ENCODE data around the gene TTLL9.
"Not testable (repeated sequence)": the region's sequence is repeated elsewhere in the genome, so short reads cannot be mapped to it uniquely, and the experiment has no call there.

The TTLL9 gene

DNA sequence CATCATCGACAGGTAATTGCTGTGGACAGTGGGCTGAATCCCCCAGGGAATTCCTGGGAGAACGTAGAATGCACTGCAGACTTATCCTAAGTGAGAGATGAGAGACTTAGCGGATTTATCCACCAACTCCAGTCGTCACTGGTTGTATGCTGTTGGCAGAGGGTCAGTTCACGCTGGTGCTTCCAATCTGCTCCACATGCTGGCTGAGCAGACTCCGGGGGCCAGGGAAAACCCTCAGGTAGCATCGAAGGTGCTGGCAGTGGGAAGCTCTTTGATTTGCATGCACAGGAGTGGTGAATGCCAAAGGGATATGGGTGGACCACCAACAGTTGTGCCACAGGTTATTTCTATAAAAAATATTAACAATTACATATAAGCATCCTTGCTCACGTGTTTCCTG lies 20.2 kb downstream of the TTLL9 start:
- no peak for DNase-seq

GRCh38 chr20:31894980-31895675 lies 24.7 kb downstream of the TTLL9 start:
- DNase-seq = no peak

- DNase-seq = no peak
Observed at GRCh38 chr20:31896049-31896448, 25.6 kb downstream of the TTLL9 start.

DNA sequence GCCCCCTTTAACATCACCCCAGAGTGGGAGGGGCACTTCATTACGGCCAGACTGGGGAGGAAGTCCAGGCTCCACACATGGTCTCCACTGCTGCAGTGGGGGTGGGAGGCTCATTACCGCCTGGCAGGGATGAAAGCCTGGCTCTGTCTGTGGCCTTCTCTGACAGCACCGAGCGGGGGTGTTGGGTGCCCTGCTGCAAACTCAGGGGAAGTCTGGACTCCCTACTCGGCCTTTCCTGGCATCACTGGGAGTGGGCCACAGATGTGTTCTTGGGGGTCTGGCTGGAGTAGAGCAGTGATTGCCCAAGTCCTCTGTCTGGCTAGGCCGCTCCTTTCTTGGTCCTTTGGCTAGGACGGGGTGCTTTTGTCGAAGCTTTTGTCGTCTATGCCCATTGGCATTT lies 27.1 kb downstream of the TTLL9 start:
- DNase-seq = no peak

DNA sequence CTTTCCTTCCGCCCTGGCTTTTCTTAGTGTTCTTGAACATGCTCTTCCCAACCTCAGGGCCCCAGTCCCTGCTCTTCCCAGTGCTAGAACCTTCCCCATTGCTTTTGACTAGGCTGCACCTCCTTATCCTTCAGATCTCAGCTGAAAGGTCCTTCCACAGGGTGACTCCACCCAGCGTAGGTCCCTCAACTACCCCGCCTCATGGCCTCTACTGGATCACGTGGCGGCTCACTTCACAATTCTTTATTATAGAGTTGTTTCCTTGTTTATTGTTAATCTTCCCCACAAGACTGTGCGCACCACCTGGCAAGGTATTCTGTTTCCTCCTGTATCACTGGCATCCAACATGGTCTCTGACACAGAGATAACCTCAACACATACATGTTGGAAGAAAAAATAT lies 31.2 kb downstream of the TTLL9 start:
- DNase-seq = no peak

- DNase-seq = no peak
Observed at GRCh38 chr20:31903627-31904386, 33.4 kb downstream of the TTLL9 start.

DNA sequence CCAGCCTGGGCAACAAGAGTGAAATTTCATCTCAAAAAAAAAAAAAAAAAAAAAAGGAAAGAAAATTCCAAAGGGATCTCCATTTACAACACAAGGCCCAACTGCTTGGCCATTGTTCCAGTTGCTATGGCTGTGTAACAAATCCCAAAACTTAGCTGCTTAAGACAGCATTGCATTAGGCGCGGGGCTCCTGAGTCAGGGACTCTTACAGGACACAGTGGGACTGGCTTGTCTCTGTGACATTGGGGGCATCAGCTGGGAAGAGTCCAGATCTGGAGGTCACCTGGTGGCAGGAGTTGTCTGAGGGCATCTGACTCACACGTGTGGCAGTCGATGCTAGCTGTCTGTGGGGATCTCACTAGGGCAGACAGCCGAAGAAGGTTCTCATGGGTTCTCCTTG lies 35.6 kb downstream of the TTLL9 start:
- no peak for DNase-seq

GRCh38 chr20:31907046-31907445 lies 36.6 kb downstream of the TTLL9 start:
- DNase-seq = no peak

DNA sequence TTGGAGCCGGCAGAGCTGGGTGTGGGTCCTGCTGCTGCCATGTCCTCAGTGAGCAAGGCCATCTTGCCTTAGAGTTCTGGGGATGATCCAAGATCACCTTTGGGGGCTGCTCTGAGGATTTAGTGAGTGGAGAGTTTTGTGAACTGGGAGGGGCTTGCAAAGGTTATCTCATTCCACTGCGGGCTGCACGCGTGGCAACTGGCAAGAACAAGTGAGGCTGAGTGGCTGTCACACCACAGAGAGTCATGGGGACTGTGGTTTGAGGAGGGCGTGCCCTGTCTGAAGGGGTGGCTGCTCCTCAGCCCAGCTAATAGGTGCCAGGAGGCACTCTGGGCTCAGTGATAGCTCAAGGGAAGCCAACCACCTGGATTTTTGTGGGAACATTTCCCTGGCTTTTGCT lies 37.6 kb downstream of the TTLL9 start:
- DNase-seq = no peak

- DNase-seq = no peak
Observed at GRCh38 chr20:31908424-31908823, 38.0 kb downstream of the TTLL9 start.

GRCh38 chr20:31909253-31910070 lies 39.0 kb downstream of the TTLL9 start:
- no peak for DNase-seq

- no peak for DNase-seq
Observed at GRCh38 chr20:31910071-31910803, 39.8 kb downstream of the TTLL9 start.

DNA sequence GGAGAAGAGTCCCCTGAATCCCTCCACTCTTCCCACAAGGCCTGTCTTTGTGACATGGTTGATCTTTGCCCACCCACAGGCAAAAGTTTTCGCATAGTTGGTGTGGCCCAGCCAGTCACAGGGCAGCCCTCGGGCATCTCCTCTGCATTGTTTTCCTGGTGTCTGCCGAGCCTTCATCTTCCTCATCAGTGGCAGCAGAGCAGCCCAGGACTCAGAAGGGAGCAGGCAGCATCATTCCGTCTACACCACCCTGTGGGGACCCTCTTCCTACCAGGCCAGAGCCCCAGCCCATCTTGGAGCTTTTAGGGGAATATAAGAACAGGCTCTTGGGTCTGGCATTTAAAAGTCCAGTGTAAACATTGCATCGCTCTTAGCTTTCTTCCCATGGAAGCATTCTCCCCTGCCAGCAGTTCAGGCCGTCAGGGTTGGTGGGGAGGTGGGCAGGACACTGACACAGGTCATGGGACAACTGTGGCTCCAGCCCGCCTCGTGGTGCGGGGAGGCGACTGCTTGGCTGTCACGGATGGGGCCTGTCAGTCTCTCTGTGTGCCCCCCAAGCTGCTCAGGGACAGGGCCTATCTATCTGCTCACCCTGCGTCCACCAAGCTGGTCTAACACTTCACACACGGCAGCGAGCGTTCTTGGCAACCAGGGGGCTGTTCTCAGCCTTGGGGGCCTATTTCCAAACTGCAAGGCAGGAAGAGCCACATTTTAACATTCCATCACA lies 43.2 kb downstream of the TTLL9 start:
- DNase-seq = no peak

- DNase-seq = no peak
Observed at GRCh38 chr20:31914170-31914569, 43.7 kb downstream of the TTLL9 start.

- no peak for DNase-seq
Observed at GRCh38 chr20:31915491-31916280, 45.3 kb downstream of the TTLL9 start.

DNA sequence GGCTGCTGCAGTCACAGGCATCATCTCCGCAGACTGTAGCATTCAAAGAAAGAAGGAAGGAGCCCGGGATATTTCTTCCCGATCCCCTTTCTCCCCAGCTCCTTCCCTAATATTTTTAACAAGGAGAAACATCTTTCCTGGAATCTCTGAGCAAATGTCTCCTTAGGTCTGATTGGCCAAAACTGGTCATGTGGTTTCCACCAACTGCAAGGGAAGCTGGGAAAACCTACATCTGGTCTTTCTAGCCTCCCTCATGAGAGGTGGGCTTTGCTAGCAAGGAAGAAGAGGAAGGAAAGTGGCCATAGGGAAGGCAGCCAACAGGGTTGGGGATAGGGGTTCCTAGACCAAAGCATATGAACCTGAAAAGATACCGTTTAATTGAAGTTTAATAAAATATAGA lies 46.3 kb downstream of the TTLL9 start:
- no peak for DNase-seq

DNA sequence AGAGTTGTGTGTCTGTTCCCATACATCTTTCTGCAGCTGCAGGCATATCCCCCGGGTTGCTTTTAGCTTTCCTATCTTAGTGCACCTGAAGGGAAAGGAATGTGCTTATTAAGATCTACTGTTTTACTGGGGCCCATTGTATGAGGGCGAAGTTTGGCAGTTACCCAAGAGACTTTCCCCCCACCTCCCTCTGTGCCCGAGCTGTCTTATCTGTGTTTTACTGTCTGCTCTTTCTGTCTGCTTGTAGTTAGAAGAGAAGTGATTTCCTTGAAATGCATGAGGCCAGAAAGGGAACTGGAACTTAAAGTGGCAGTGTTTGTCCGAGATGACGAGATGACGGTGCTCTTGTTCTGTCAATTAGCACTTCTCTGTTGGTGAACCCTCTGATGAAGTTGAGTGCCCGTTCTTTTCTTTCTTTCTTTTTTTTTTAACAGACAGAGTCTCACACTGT lies 47.6 kb downstream of the TTLL9 start:
- not testable (repeated sequence) for DNase-seq

DNA sequence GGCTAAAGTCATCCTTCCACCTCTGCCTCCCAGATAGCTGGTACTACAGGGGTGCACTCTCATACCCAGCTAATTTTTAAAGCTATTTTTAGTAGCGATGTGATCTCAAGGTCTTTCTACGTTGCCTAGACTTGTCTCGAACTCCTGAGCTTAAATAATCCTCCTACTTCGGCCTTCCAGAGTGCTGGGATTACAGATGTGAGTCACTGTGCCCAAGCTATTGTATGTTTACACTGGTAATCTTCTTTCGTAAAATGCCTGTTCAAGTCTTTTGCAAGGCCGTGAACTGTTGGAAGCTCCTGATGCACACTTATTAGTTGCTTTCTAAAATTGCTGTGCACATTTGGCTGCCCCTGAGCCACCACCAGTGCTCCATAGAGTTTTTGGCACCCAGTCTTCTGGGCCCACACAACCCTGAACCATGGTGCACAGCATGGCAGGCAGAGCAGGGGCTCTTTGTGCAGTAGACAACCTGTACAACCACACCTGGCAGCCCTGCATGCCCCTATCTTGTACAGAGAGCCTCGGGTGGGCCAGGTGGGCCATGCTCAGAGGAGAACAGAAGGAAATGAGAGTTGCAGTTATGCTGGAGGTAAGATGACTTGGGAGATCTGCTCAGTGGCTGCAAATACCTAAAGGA lies 48.2 kb downstream of the TTLL9 start:
- no peak for DNase-seq

- DNase-seq = no peak
Observed at GRCh38 chr20:31919410-31920155, 49.1 kb downstream of the TTLL9 start.

- no peak for DNase-seq
Observed at GRCh38 chr20:31920275-31920855, 49.9 kb downstream of the TTLL9 start.
